ENCODE measurements around the gene TK2. TPM values are rescaled to one million over a fixed set of nuclear protein-coding genes. Genes with fewer than 3 reads are reported as not detected.
"Not testable (repeated sequence)": the region's sequence is repeated elsewhere in the genome, so short reads cannot be mapped to it uniquely, and the experiment has no call there.

The TK2 gene
- total RNA-seq, 1 experiment from 2014 or later = 5.0 TPM

DNA sequence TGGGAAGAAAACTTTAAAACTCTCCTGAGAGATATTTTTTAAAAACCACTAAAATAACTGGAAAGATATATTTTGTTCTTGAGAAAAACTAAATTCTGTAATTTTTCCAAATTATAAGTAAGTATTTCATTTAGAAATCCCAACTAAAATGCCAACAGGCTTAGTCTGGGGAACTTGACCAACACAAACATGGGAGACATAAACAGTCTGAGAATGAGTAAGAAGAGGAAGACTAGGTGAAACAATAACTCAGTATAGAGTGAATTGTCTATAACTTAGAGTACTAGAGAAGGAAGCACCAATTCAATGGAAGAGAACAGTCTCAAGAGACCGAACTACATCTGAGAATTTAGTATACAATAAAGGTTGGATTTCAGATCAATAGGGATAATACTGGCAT is 19.2 kb upstream of the TK2 start:
- Mint-ChIP-seq H3K4me3 (no peak overlapping the region), H3K4me1 (no peaks in the 10 kb centered on the region), H3K9me3 (peaks cover 3% of the 10 kb centered on the region), H3K27me3 (ENCODE audit: low read depth) (no peaks in the 10 kb centered on the region), H3K36me3 (peaks cover 4% of the 10 kb centered on the region), H3K27ac (no peak overlapping the region)
- DNase-seq (ENCODE audit: low spot score) = no peak
- TF ChIP-seq ZNF317 (CRISPR knock-in tag; IDR thresholded peaks at IDR 0.05; ENCODE audit: borderline replicate concordance, low read depth) (no peak), NR1H2 (CRISPR knock-in tag; IDR thresholded peaks at IDR 0.05) (no peak), ZBTB21 (CRISPR knock-in tag; IDR thresholded peaks at IDR 0.05; ENCODE audit: borderline replicate concordance) (no peak), PRRX2 (CRISPR knock-in tag; IDR thresholded peaks at IDR 0.05) (no peak), ZNF671 (CRISPR knock-in tag; IDR thresholded peaks at IDR 0.05) (no peak), FOXJ3 (CRISPR knock-in tag; IDR thresholded peaks at IDR 0.05; ENCODE audit: borderline replicate concordance) (no peak)
- TF ChIP-seq, protein P1, sequence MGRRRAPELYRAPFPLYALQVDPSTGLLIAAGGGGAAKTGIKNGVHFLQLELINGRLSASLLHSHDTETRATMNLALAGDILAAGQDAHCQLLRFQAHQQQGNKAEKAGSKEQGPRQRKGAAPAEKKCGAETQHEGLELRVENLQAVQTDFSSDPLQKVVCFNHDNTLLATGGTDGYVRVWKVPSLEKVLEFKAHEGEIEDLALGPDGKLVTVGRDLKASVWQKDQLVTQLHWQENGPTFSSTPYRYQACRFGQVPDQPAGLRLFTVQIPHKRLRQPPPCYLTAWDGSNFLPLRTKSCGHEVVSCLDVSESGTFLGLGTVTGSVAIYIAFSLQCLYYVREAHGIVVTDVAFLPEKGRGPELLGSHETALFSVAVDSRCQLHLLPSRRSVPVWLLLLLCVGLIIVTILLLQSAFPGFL (CRISPR knock-in tag; IDR thresholded peaks at IDR 0.05; ENCODE audit: borderline replicate concordance) = no peak
- TF ChIP-seq, protein P2, sequence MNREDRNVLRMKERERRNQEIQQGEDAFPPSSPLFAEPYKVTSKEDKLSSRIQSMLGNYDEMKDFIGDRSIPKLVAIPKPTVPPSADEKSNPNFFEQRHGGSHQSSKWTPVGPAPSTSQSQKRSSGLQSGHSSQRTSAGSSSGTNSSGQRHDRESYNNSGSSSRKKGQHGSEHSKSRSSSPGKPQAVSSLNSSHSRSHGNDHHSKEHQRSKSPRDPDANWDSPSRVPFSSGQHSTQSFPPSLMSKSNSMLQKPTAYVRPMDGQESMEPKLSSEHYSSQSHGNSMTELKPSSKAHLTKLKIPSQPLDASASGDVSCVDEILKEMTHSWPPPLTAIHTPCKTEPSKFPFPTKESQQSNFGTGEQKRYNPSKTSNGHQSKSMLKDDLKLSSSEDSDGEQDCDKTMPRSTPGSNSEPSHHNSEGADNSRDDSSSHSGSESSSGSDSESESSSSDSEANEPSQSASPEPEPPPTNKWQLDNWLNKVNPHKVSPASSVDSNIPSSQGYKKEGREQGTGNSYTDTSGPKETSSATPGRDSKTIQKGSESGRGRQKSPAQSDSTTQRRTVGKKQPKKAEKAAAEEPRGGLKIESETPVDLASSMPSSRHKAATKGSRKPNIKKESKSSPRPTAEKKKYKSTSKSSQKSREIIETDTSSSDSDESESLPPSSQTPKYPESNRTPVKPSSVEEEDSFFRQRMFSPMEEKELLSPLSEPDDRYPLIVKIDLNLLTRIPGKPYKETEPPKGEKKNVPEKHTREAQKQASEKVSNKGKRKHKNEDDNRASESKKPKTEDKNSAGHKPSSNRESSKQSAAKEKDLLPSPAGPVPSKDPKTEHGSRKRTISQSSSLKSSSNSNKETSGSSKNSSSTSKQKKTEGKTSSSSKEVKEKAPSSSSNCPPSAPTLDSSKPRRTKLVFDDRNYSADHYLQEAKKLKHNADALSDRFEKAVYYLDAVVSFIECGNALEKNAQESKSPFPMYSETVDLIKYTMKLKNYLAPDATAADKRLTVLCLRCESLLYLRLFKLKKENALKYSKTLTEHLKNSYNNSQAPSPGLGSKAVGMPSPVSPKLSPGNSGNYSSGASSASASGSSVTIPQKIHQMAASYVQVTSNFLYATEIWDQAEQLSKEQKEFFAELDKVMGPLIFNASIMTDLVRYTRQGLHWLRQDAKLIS (CRISPR knock-in tag; IDR thresholded peaks at IDR 0.05; ENCODE audit: borderline replicate concordance) = no peak
- TF ChIP-seq, protein P3, sequence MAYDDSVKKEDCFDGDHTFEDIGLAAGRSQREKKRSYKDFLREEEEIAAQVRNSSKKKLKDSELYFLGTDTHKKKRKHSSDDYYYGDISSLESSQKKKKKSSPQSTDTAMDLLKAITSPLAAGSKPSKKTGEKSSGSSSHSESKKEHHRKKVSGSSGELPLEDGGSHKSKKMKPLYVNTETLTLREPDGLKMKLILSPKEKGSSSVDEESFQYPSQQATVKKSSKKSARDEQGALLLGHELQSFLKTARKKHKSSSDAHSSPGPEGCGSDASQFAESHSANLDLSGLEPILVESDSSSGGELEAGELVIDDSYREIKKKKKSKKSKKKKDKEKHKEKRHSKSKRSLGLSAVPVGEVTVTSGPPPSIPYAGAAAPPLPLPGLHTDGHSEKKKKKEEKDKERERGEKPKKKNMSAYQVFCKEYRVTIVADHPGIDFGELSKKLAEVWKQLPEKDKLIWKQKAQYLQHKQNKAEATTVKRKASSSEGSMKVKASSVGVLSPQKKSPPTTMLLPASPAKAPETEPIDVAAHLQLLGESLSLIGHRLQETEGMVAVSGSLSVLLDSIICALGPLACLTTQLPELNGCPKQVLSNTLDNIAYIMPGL (CRISPR knock-in tag; IDR thresholded peaks at IDR 0.05) = no peak
- TF ChIP-seq, protein P4, sequence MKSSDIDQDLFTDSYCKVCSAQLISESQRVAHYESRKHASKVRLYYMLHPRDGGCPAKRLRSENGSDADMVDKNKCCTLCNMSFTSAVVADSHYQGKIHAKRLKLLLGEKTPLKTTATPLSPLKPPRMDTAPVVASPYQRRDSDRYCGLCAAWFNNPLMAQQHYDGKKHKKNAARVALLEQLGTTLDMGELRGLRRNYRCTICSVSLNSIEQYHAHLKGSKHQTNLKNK (CRISPR knock-in tag; IDR thresholded peaks at IDR 0.05) = no peak
- ChIA-PET CTCF (interaction anchor here (0.7 to 2.1 kb wide), 3 partner anchors 17 to 227 kb away, joined by 3 to 6 read pairs (median 3); partner anchors contain the start of gene CKLF), POLR2A (no interaction called here)
- ATAC-seq = no peak

DNA sequence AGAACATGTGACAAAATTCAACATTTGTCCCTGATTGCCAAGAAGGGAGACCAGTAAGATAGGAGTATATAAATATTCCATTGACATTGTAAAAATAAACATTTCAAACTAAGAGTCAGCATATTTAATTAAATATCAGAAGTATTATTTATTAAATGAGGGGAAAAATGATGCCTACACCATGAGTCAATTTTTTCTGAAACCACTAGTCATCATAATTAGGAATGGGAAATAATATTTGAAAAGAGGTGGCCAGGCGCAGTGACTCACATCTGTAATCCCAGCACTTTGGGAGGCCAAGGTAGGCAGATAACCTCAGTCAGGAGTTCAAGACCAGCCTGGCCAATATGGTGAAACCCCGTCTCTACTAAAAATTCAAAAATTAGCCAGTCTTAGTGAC is 18.4 kb upstream of the TK2 start:
- no peak for ATAC-seq
- CTCF ChIA-PET = interaction anchor here (2.1 kb wide), 1 partner anchor 21 kb away, joined by 6 read pairs; no protein-coding TSS in a partner anchor

DNA sequence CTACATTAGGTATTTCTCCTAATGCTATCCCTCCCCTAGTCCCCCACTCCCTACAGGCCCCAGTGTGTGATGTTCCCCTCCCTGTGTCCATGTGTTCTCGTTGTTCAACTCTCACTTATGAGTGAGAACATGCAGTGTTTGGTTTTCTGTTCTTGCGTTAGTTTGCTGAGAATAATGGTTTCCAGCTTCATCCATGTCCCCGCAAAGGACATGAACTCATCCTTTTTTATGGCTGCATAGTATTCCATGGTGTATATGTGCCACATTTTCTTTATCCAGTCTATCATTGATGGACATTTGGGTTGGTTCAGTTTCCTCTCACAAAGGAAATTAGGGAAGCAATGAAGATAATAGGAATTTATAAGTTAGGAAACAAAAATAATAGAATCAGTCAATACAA is 17.3 kb upstream of the TK2 start:
- DNase-seq (ENCODE audit: low spot score); CTCF ChIA-PET; ATAC-seq; H3K27ac Mint-ChIP-seq; H3K27me3 Mint-ChIP-seq (ENCODE audit: low read depth); H3K4me1 Mint-ChIP-seq; H3K36me3 Mint-ChIP-seq; POLR2A ChIA-PET; H3K9me3 Mint-ChIP-seq; H3K4me3 Mint-ChIP-seq: not testable (repeated sequence)

More for the DNA sequence above, 18.4 kb upstream of the TK2 start:
- DNase-seq (ENCODE audit: low spot score) = no peak
- Mint-ChIP-seq H3K27ac (no peak overlapping the region), H3K27me3 (ENCODE audit: low read depth) (no peaks in the 10 kb centered on the region), H3K4me1 (no peaks in the 10 kb centered on the region), H3K4me3 (no peak overlapping the region), H3K9me3 (peaks cover 3% of the 10 kb centered on the region), H3K36me3 (peaks cover 4% of the 10 kb centered on the region)
- no peak for TF ChIP-seq ZNF121 (CRISPR knock-in tag; IDR thresholded peaks at IDR 0.05)
- POLR2A ChIA-PET = no interaction called here
